ENCODE results near the gene ADGRB2. TPM values are rescaled to one million over a fixed set of nuclear protein-coding genes. Genes with fewer than 3 reads are reported as not detected.

The ADGRB2 gene
- total RNA-seq, 6 donors from 2014 or later: 0.34 to 1.9 (median 1.1) TPM

GRCh38 chr1:31679091-31679490 is 85.0 kb downstream of the ADGRB2 start:
- peaks cover 0 to 7% (median 0%) of the 10 kb centered on the region in 4 donors for H3K36me3 ChIP-seq
- TF ChIP-seq CTCF (IDR thresholded peaks at IDR 0.05) (no peak), EP300 (IDR thresholded peaks at IDR 0.05) (no peak), POLR2A (IDR thresholded peaks at IDR 0.05) (no peak)
- no peaks in the 10 kb centered on the region for H3K9me3 ChIP-seq
- DNase-seq (no peak), ATAC-seq (ENCODE audit: low FRiP score in 2 of 2) (no peak)
- WGBS, 2 donors: 46% methylated on average over 2 of the region's 2 CpGs
- no peaks in the 10 kb centered on the region for H3K4me1 ChIP-seq
- no peak overlapping the region for H3K4me3 ChIP-seq
- no peaks in the 10 kb centered on the region for H3K27me3 ChIP-seq
- H3K27ac ChIP-seq: no peak overlapping the region

- H3K36me3 ChIP-seq: peaks cover 0 to 7% (median 0%) of the 10 kb centered on the region in 4 donors
- DNase-seq (no peak), ATAC-seq (ENCODE audit: low FRiP score in 2 of 2) (no peak)
- H3K4me1 ChIP-seq: no peaks in the 10 kb centered on the region
- H3K27me3 ChIP-seq: no peaks in the 10 kb centered on the region
- no peak overlapping the region for H3K4me3 ChIP-seq
- H3K27ac ChIP-seq: no peak overlapping the region
- WGBS, 2 donors: 90 to 95% methylated on average over 4 of the region's 4 CpGs
- no peaks in the 10 kb centered on the region for H3K9me3 ChIP-seq
- TF ChIP-seq EP300 (IDR thresholded peaks at IDR 0.05) (no peak), CTCF (IDR thresholded peaks at IDR 0.05) (no peak), POLR2AphosphoS5 (IDR thresholded peaks at IDR 0.05) (no peak), POLR2A (IDR thresholded peaks at IDR 0.05) (no peak)
Measured at GRCh38 chr1:31678681-31679080, 85.5 kb downstream of the ADGRB2 start.

GRCh38 chr1:31677949-31678348 is 86.2 kb downstream of the ADGRB2 start:
- Histone ChIP-seq H3K36me3 (peaks cover 0 to 7% (median 0%) of the 10 kb centered on the region in 4 donors), H3K4me3 (no peak overlapping the region), H3K27ac (no peak overlapping the region), H3K9me3 (no peaks in the 10 kb centered on the region), H3K4me1 (no peaks in the 10 kb centered on the region), H3K27me3 (no peaks in the 10 kb centered on the region)
- DNase-seq (no peak), ATAC-seq (ENCODE audit: low FRiP score in 2 of 2) (no peak)
- 66 to 74% methylated on average over 6 of the region's 6 CpGs for WGBS, 2 donors
- TF ChIP-seq POLR2A (IDR thresholded peaks at IDR 0.05): no peak
- no peak for TF ChIP-seq EP300 (IDR thresholded peaks at IDR 0.05)
- no peak for TF ChIP-seq CTCF (IDR thresholded peaks at IDR 0.05)
- no peak for TF ChIP-seq POLR2AphosphoS5 (IDR thresholded peaks at IDR 0.05)

GRCh38 chr1:31677401-31677800 is 86.7 kb downstream of the ADGRB2 start:
- ATAC-seq (ENCODE audit: low FRiP score in 2 of 2): no peak
- Histone ChIP-seq H3K9me3 (no peaks in the 10 kb centered on the region), H3K4me3 (no peak overlapping the region), H3K4me1 (no peaks in the 10 kb centered on the region), H3K27me3 (no peaks in the 10 kb centered on the region), H3K27ac (no peak overlapping the region), H3K36me3 (peaks cover 0 to 7% (median 0%) of the 10 kb centered on the region in 4 donors)
- TF ChIP-seq EP300 (IDR thresholded peaks at IDR 0.05): no peak
- no peak for TF ChIP-seq POLR2A (IDR thresholded peaks at IDR 0.05)
- no peak for TF ChIP-seq POLR2AphosphoS5 (IDR thresholded peaks at IDR 0.05)
- no peak for DNase-seq
- 61 to 97% methylated on average over 3 of the region's 3 CpGs for WGBS, 2 donors

Small RNA genes lying within 50 kb of the gene (small RNA-seq; reads per million reads assigned to genes)
- gene MIR4254: 0 reads per million in 4 donors

Other genes starting within 250 kb of the ADGRB2 start
- gene TINAGL1, start 187.8 kb downstream of the ADGRB2 start, total RNA-seq: 100 to 1,000 TPM in 3 of 6 donors, 10 to 100 TPM in 3; 71.3 to 191 (median 120) TPM
- gene HCRTR1, start 146.7 kb downstream of the ADGRB2 start, total RNA-seq: 1 to 10 TPM in 1 of 6 donors, not detected in 5; 2.1 TPM
- gene PEF1, start 119.5 kb downstream of the ADGRB2 start, total RNA-seq: 100 to 1,000 TPM in 1 of 6 donors, 10 to 100 TPM in 5; 52.4 to 135 (median 77.4) TPM
- 100 to 1,000 TPM in 1 of 6 donors, 10 to 100 TPM in 5; 15.2 to 103 (median 40.7) TPM for gene COL16A1, start 60.3 kb downstream of the ADGRB2 start, total RNA-seq
- gene SPOCD1, start 51.7 kb upstream of the ADGRB2 start, total RNA-seq: 10 to 100 TPM in 3 of 6 donors, 1 to 10 TPM in 3; 7.3 to 63.3 (median 10.4) TPM
- gene PTP4A2, start 174.0 kb upstream of the ADGRB2 start, total RNA-seq: 100 to 1,000 TPM in 4 of 6 donors, 10 to 100 TPM in 2; 71.6 to 279 (median 148) TPM
- gene KHDRBS1, start 249.5 kb upstream of the ADGRB2 start, total RNA-seq: 100 to 1,000 TPM in 1 of 6 donors, 10 to 100 TPM in 5; 52.4 to 101 (median 91.9) TPM

All from upper lobe of left lung (tissue), 6 donors.